A549 (cell line): ENCODE measurements around the gene DSC1.

Source experiments
- RFX5 ChIP-seq: fragments of 450-650 bp; IDR thresholded peaks from 2 replicates; pipeline ENCODE4 v1.7.1; 2014; ENCODE audit warnings: antibody characterized with exemption, mild to moderate bottlenecking, moderate library complexity
- TF ChIP-seq, protein P1 (sequence below): IDR thresholded peaks from 2 replicates; pipeline ENCODE4 v1.6.1; 2012

DNA sequence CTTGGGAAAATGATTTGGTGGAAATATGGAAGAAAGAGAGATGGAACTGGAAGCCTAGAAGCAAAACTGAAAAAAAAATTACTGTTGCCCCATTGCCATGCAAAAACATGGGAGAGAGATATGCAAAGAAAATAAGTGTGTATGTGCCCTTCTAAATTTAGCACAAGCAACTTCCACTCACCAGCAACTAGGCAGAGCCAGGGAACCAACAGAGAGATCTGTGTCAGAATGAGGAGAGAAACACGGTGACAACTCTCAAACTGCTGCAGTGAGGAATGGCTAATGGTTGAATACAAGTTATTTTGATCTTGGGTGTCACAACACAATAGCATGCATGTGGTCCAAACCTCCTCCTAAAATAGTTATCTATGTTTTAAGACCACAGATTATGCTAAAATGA, 71.3 kb downstream of the DSC1 start:
- no peak for TF ChIP-seq RFX5
- TF ChIP-seq, protein P1, sequence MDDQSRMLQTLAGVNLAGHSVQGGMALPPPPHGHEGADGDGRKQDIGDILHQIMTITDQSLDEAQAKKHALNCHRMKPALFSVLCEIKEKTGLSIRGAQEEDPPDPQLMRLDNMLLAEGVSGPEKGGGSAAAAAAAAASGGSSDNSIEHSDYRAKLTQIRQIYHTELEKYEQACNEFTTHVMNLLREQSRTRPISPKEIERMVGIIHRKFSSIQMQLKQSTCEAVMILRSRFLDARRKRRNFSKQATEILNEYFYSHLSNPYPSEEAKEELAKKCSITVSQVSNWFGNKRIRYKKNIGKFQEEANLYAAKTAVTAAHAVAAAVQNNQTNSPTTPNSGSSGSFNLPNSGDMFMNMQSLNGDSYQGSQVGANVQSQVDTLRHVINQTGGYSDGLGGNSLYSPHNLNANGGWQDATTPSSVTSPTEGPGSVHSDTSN: no peak
